Rectal smooth muscle tissue (tissue), 1 donor: ENCODE measurements around the gene E2F7.

Experiments
- H3K27ac ChIP-seq: one replicate; pipeline ENCODE4 v1.7.0; 2013; ENCODE audit warnings: low read depth, low read length, inconsistent platforms
- H3K27me3 ChIP-seq: one replicate; pipeline ENCODE4 v1.7.0; 2013; ENCODE audit warnings: low read length; ENCODE audit not compliant: control insufficient read depth, insufficient read depth
- H3K36me3 ChIP-seq: one replicate; pipeline ENCODE4 v1.7.0; 2013; ENCODE audit warnings: low read length; ENCODE audit not compliant: control insufficient read depth, insufficient read depth
- H3K4me1 ChIP-seq: one replicate; pipeline ENCODE4 v1.7.0; 2013; ENCODE audit warnings: low read length; ENCODE audit not compliant: control insufficient read depth, insufficient read depth
- H3K4me3 ChIP-seq: one replicate; pipeline ENCODE4 v1.7.0; 2013; ENCODE audit warnings: low read length
- H3K9ac ChIP-seq: one replicate; pipeline ENCODE4 v1.7.0; 2013; ENCODE audit warnings: low read length

E2F7 gene

GRCh38 chr12:77033658-77034536 lies 31.5 kb downstream of the E2F7 start:
- no peaks in the 10 kb centered on the region for H3K4me1 ChIP-seq
- no peaks in the 10 kb centered on the region for H3K36me3 ChIP-seq
- H3K27ac ChIP-seq: no peak overlapping the region
- H3K4me3 ChIP-seq: no peak overlapping the region
- H3K27me3 ChIP-seq: no peaks in the 10 kb centered on the region
- H3K9ac ChIP-seq: no peak overlapping the region

DNA sequence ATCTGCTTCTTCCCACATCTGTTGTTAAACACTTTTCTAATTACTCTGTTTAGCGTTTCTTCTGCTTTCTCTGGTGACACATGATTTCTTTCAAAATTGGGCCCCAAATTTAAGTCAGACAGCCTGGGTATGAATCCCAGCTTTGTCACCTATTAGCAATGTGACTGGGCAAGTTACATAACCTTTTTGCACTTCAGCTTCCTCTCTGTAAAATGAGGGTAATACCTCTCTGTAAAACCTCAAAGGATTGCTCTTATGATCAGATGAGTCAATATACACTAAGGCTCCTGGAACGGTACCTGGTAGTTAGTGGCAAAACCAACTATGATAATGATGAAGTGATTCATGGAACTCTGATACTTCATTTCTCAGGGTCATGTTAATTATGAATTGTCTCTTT lies 33.0 kb downstream of the E2F7 start:
- H3K9ac ChIP-seq: no peak overlapping the region
- no peaks in the 10 kb centered on the region for H3K36me3 ChIP-seq
- no peaks in the 10 kb centered on the region for H3K4me1 ChIP-seq
- no peak overlapping the region for H3K4me3 ChIP-seq
- no peak overlapping the region for H3K27ac ChIP-seq
- H3K27me3 ChIP-seq: no peaks in the 10 kb centered on the region

GRCh38 chr12:77031745-77032144 lies 33.6 kb downstream of the E2F7 start:
- no peaks in the 10 kb centered on the region for H3K27me3 ChIP-seq
- no peaks in the 10 kb centered on the region for H3K36me3 ChIP-seq

DNA sequence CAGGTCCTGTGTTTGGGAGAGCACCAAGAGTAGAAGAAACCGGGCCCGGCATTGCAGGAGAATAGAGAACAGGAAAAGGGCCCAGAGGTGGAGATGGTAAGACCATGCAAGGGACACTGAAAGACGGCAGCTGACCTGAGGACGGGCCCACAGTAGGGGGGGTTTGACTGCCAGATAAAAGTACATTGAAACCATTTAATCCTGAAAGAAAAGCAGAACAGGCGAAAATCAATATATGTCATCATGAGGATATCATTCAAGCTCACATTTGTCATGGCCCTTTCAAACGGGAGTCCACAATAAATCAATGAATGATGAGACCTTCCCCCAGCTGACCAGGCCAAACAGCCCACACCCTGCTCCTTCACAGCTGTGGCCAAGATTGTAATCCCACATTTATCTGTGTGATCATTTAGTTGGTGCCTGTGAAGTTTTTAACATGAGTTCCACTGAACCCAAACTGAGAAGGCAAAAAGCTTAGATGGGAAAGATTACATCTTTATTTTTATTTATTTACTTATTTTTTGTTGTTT lies 39.5 kb downstream of the E2F7 start:
- no peak overlapping the region for H3K4me3 ChIP-seq
- H3K36me3 ChIP-seq: no peaks in the 10 kb centered on the region
- H3K4me1 ChIP-seq: no peaks in the 10 kb centered on the region
- H3K27me3 ChIP-seq: no peaks in the 10 kb centered on the region
- H3K9ac ChIP-seq: no peak overlapping the region
- H3K27ac ChIP-seq: no peak overlapping the region

More at GRCh38 chr12:77031745-77032144, 33.6 kb downstream of the E2F7 start:
- no peak overlapping the region for H3K27ac ChIP-seq
- H3K4me1 ChIP-seq: no peaks in the 10 kb centered on the region
- no peak overlapping the region for H3K4me3 ChIP-seq
- H3K9ac ChIP-seq: no peak overlapping the region

GRCh38 chr12:77023501-77023900 lies 41.9 kb downstream of the E2F7 start:
- Histone ChIP-seq H3K36me3 (no peaks in the 10 kb centered on the region), H3K9ac (no peak overlapping the region), H3K27me3 (no peaks in the 10 kb centered on the region)

DNA sequence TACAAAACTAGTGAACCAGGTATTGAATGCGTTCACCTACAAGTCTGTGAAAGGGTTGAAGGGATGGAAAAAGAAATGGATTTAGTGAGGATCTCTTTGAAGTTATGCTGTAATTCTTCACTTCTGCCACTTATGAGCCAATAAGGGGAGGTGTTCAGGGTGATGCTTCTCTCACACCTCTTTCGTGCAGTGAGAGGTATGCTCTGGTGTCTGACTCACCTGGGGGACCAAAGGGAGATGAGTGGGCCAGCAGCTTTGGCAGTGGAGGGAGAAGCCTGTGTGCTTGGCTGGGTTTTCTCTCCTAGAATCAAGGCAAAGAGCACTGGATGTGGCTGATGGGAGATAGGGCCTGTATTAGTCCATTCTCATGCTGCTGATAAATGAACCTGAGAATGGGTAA lies 45.4 kb downstream of the E2F7 start:
- no peaks in the 10 kb centered on the region for H3K27me3 ChIP-seq
- H3K27ac ChIP-seq: no peak overlapping the region
- H3K9ac ChIP-seq: no peak overlapping the region
- no peak overlapping the region for H3K4me3 ChIP-seq
- no peaks in the 10 kb centered on the region for H3K36me3 ChIP-seq
- H3K4me1 ChIP-seq: no peaks in the 10 kb centered on the region

More at GRCh38 chr12:77023501-77023900, 41.9 kb downstream of the E2F7 start:
- Histone ChIP-seq H3K27ac (no peak overlapping the region), H3K4me1 (no peaks in the 10 kb centered on the region), H3K4me3 (no peak overlapping the region)

DNA sequence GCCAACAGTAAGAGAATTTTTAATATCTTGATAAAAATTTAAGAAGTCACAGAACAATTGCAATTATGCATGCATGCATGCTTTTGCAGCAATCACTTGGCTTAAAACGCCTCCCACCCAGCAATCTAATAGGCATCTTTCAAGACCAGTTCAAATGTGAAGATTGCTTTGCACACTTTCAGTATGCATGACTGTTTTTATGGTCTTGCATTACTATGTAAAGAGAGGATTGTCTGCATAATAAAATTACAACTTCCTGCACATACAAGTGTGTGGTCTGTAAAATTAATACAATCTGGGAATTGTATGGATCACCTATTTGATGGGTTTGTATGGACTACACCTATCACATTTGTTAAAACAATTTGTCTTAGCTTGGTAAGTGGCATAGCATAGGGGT lies 48.8 kb downstream of the E2F7 start:
- no peaks in the 10 kb centered on the region for H3K4me1 ChIP-seq

GRCh38 chr12:77013091-77013490 lies 52.3 kb downstream of the E2F7 start:
- Histone ChIP-seq H3K9ac (no peak overlapping the region), H3K36me3 (no peaks in the 10 kb centered on the region), H3K4me1 (no peaks in the 10 kb centered on the region), H3K27me3 (no peaks in the 10 kb centered on the region), H3K4me3 (no peak overlapping the region), H3K27ac (no peak overlapping the region)

More for the DNA sequence above, 48.8 kb downstream of the E2F7 start:
- no peaks in the 10 kb centered on the region for H3K36me3 ChIP-seq
- no peak overlapping the region for H3K27ac ChIP-seq
- H3K27me3 ChIP-seq: no peaks in the 10 kb centered on the region
- no peak overlapping the region for H3K4me3 ChIP-seq
- no peak overlapping the region for H3K9ac ChIP-seq

DNA sequence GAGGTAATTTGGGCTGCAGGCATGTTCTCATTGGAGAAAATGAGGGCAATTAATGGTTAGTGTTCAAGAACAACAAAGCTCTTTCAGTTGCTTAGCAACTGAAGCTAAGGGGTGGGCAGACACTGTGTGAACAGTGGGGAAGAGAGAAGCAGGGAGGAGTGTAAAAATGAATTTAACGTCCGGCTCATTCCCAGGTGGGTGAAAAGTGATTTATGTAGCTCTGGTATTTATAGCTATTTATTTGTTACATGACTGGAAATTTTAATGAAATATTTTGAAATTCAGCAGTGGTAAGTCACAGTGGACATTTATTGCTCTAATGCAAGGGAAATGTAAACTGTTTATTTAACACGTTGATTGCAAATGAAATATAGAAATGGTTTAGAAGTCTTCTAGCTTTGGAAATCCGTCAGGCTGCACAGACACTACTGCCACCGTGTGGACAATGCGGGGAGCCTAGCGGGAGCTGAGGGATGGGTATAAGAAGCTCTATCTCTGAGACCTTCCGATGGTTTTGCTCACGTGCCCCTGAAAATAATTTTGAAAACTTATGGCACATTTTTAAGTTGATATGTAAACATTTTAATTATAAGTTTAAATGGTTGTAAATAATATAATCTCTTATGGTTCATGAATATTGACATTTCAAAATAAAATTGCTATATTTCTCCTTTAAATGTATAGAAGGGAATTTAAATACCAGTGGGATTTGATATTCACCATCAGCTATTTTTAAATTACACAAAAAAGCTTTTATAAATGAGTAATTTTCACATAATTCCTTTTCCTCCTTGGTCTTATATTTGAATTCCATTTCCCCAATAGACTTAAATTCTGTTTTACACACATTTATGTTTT lies 54.4 kb downstream of the E2F7 start:
- no peak overlapping the region for H3K9ac ChIP-seq
- no peak overlapping the region for H3K27ac ChIP-seq
- H3K4me3 ChIP-seq: no peak overlapping the region
- H3K4me1 ChIP-seq: no peaks in the 10 kb centered on the region
- no peaks in the 10 kb centered on the region for H3K27me3 ChIP-seq
- H3K36me3 ChIP-seq: no peaks in the 10 kb centered on the region

- no peaks in the 10 kb centered on the region for H3K4me1 ChIP-seq
- H3K36me3 ChIP-seq: no peaks in the 10 kb centered on the region
- H3K27ac ChIP-seq: no peak overlapping the region
- no peaks in the 10 kb centered on the region for H3K27me3 ChIP-seq
- no peak overlapping the region for H3K4me3 ChIP-seq
- H3K9ac ChIP-seq: no peak overlapping the region
Observed at GRCh38 chr12:77007476-77007875, 57.9 kb downstream of the E2F7 start.

- H3K36me3 ChIP-seq: no peaks in the 10 kb centered on the region
- H3K4me1 ChIP-seq: no peaks in the 10 kb centered on the region
- no peak overlapping the region for H3K4me3 ChIP-seq
- no peaks in the 10 kb centered on the region for H3K27me3 ChIP-seq
- no peak overlapping the region for H3K27ac ChIP-seq
- H3K9ac ChIP-seq: no peak overlapping the region
Observed at GRCh38 chr12:77005611-77006098, 59.7 kb downstream of the E2F7 start.

GRCh38 chr12:77003914-77004313 lies 61.5 kb downstream of the E2F7 start:
- Histone ChIP-seq H3K4me3 (no peak overlapping the region), H3K27me3 (no peaks in the 10 kb centered on the region), H3K9ac (no peak overlapping the region), H3K4me1 (no peaks in the 10 kb centered on the region), H3K36me3 (no peaks in the 10 kb centered on the region), H3K27ac (no peak overlapping the region)
